GM19025 (cell line): ENCODE measurements around the gene TCERG1L.

ENCODE experiments used
- ATAC-seq: cut with Tn5 transposase; IDR thresholded peaks from one replicate; pipeline ENCODE4 v1.9.1; 2021; ENCODE audit warnings: mild to moderate bottlenecking, low read depth, moderate library complexity; ENCODE audit not compliant: unreplicated experiment

The TCERG1L gene

DNA sequence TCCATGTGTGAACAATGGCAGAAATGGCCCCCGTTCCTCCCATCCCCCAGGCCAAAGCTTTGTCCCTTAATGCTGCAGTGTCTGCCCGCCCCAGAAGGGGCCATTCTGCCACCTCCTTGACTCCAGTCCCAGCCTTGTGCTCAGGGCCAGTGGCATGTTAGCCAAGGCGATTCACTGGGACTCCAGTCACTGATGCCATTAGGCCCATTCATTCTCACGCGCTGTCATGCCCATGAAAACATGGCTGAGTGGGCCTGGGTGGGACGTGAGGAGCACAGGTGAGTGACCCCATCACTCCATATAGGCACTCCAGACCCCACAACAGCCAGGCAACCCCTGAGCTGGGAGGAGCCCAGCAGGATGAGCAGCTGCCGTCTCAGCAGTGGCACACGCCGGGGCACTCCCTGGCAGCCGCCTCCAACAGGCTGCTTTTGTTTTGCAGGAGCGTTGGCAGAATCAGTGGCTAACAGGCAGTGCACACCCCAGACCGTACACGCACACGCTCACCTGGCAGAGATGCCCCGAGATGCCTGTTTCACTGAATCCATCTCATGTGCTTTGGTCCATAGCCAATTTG is 79.5 kb downstream of the TCERG1L start:
- no peak for ATAC-seq

GRCh38 chr10:131231323-131231964 is 80.1 kb downstream of the TCERG1L start:
- ATAC-seq: no peak

GRCh38 chr10:131230641-131231322 is 80.7 kb downstream of the TCERG1L start:
- ATAC-seq: no peak

- ATAC-seq: no peak
These were observed 81.4 kb downstream of the TCERG1L start for GRCh38 chr10:131230166-131230565.

DNA sequence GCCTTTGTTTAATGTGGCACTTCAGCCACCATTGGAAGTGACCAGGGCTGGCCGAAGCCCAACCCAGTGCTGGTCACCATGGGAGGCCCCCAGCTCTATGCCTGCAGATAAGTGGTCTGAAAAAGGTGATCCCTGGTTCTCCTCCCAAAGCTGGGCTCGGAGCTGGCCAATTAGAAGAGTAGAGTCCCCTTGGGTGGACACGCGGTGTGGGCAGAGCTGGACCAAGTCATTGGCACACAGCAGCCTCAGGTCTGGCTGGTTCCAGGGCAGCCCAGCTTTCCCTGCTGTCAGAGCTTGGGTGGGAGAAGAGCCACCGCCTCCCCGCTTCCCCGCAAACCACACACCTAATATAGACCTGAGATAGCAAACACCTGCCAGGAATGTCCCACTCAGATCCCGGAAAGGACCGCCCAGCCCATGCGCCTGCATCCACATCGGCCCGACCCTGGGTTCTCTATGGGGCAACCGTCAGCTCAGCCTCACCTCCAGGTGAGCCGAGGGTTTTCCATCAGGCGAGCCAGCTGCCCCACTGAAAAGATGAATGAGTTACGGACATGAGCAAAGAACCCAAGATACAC is 84.3 kb downstream of the TCERG1L start:
- ATAC-seq: no peak

DNA sequence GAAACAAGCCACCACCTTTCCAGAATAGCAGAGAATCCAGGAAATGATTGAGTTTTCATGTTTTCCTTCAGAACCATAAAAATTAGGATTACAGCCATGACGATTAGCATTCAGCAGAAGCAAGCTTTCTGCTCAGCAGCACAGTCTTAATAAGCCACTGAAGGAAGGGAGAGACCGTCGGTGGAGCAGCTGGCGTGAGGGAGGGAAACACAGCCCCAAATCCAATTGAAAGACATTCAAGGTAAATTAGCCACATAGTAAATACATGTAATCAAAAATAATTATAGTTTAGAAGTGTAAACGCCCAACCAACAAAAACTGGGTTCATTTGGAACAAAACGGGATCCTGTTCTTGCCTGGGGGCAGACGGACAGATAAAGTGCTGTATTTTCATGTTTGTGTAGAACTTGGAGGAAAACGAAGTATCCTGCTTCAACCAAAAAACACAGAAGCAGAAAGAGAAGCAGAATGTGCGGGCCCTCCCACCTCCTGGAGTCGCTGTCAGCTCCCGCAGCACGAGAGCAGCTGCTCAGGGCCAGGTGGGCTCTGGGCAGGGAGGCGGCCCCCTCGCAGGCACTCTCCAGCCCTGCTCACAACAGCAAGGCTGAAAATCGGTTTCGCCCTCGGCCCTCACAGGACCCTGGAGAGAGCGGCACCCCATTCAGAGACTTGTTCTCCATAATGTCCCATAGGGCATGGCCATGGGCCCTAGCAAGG is 84.9 kb downstream of the TCERG1L start:
- ATAC-seq: no peak

- ATAC-seq: no peak
These were observed 87.4 kb downstream of the TCERG1L start for GRCh38 chr10:131224106-131224505.

GRCh38 chr10:131223422-131223821 is 88.1 kb downstream of the TCERG1L start:
- ATAC-seq: no peak

- no peak for ATAC-seq
These were observed 88.5 kb downstream of the TCERG1L start for GRCh38 chr10:131222986-131223385.

- no peak for ATAC-seq
These were observed 89.8 kb downstream of the TCERG1L start for GRCh38 chr10:131221632-131222277.

- no peak for ATAC-seq
These were observed 90.8 kb downstream of the TCERG1L start for GRCh38 chr10:131220601-131221171.

DNA sequence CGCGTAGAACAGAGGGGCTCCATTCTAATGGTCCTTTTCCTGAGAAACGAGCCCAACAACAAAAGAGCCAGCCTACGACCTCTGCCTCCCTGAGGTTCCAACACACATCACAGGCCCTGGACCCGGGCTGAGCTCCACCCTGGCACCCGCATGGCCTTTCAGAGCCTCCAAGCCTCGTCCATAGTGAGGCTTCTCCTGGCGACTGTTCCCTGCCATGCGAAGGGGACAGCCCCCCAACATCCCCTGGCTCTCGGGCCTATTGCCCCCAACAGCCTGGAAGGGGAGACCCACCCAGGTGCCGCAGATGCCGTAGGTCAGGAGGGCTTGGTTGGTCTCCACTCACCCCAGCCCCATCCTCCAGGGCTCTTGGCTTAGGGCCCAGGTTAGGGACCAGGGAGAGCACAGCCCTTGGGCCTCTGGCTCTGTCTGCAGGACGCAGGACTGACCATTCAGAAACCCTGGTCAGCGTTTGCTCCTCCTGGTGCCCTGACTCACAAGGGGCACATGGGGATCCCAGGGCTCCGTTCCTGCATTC is 91.5 kb downstream of the TCERG1L start:
- no peak for ATAC-seq

- ATAC-seq: no peak
These were observed 92.0 kb downstream of the TCERG1L start for GRCh38 chr10:131219584-131219886.

GRCh38 chr10:131218811-131219583 is 92.5 kb downstream of the TCERG1L start:
- no peak for ATAC-seq

DNA sequence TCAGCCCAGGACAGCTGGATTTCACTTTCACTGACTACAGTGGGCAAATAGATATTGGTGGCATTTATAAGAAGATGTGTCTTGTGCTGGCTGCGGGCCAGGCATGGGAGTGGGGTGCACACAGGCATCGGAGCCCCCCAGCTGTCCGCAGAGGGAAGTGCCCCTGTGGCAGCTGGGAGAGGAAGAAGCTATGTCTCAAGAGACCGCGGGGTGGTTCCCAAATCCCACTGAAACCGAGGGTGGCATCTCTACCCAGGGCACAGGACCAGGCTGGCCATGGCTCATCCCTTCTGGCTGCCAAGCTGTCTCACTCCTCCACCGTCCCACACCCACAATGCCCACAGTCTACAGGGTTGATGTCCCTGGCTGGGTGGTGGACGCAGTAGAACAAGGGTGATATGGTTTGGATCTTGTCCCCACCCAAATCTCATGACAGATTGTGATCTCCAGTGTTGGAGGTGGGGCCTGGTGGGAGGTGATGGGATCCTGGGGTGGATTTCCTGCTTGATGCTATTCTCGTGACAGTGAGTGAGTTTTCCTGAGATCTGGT is 94.8 kb downstream of the TCERG1L start:
- no peak for ATAC-seq

GRCh38 chr10:131215776-131216175 is 95.7 kb downstream of the TCERG1L start:
- no peak for ATAC-seq

- no peak for ATAC-seq
These were observed 96.8 kb downstream of the TCERG1L start for GRCh38 chr10:131214521-131215244.

DNA sequence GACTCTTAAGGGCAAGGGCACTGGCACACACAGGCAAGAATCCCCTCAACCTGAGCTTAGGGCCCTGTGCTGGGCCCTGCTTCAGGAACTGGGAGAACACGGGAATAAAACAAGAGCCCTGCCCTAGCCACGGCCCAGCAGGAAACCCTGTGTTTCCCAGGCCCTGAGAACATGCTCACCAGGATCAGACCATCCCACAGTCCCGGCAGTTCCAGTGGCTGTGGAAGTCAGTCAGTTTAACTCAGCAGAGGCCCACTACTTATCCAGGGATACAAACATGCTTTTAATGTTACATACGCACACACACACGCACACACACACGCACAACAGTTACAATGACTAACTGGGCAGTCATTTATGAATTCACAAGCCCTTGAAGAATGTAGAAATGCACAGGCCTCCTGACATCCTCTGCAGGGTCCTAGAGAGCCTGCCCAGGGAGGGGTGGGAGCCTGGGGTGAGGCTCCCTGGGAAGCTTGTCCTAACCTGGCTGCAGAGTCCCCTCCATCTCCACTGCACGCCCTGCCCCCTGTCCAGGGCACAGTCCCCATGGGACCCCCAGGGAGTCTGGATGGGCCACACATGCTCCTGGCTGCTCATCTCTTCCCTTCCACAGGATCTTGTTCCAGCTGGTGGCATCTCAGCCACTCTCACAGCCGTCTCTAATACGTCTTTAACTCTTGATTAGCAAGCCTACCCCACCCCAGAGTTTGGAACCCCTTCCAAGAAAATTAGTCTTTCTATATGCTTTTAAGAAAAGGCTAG is 97.6 kb downstream of the TCERG1L start:
- ATAC-seq: no peak
